ENCODE data around the gene PSMB5.

GRCh38 chr14:23047751-23048693 is 13.3 kb upstream of the PSMB5 start:
- TF ChIP-seq CTCF (tag by site-specific recombination; IDR thresholded peaks at IDR 0.05) (no peak), ZNF580 (tag by site-specific recombination; IDR thresholded peaks at IDR 0.05) (no peak), ZNF658 (tag by site-specific recombination; IDR thresholded peaks at IDR 0.05) (no peak), YY1 (tag by site-specific recombination; IDR thresholded peaks at IDR 0.05) (no peak), ZBTB1 (tag by site-specific recombination; IDR thresholded peaks at IDR 0.05) (no peak), ZNF114 (tag by site-specific recombination; IDR thresholded peaks at IDR 0.05) (no peak), ZNF626 (tag by site-specific recombination; IDR thresholded peaks at IDR 0.05) (no peak), ZBTB11 (tag by site-specific recombination; conservative IDR thresholded peaks at IDR 0.05; ENCODE audit: low read depth) (no peak), KLF16 (tag by site-specific recombination; IDR thresholded peaks at IDR 0.05) (no peak), ZNF350 (tag by site-specific recombination; IDR thresholded peaks at IDR 0.05) (no peak)

Measured in HEK293 (cell line).